Left kidney (tissue), 2 donors: ENCODE data around the gene NTN4. TPM values are rescaled to one million over a fixed set of nuclear protein-coding genes. Genes with fewer than 3 reads are reported as not detected.
A peak's percentile ranks its signal among the peaks of the same experiment; 100 is the strongest.
"Not testable (repeated sequence)": the region's sequence is repeated elsewhere in the genome, so short reads cannot be mapped to it uniquely, and the experiment has no call there.

Experiments used
- DNase-seq: peaks from one replicate; pipeline ENCODE4 v3.0.0-alpha.2; 2013
- polyA plus RNA-seq: library from polyadenylated mRNA; unstranded; fragments of 120-200 nt; gene quantifications from one replicate; pipeline ENCODE4 v1.2.1, GENCODE V29; 2013; ENCODE audit not compliant: insufficient read length

The NTN4 gene
- polyA plus RNA-seq, 1 donor = 99.8 TPM

- no peak for DNase-seq
Measured at GRCh38 chr12:95759039-95759438, 31.5 kb downstream of the NTN4 start.

GRCh38 chr12:95756362-95756761 is 34.2 kb downstream of the NTN4 start:
- DNase-seq = no peak

DNA sequence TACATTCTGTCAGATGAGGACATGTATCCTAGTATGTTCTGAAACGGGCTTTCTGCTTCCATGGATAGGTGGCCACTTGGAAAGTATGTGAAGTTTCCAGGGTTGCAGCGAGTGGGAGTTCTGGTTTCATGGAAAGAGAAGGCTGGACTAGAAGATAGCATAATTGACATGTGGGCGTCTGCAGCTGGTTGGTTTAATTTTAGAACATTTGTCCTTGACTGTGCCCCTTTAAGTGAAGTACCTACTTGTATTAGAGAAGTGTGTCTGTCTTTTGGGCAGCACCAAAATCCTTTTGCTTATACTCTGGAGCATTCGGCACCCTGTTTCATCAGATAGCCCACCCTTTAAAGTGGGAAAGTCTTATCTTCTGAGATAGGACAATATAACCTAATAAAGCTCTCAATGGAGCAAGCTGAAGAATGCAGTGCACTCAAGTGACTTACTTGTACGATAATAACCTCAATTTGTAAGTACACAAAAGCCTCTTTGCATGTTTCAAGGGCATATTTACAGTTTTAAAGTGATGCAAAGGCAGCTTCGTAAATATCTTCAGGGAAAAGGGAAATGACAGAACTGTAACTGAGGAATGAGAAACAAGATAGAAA is 35.2 kb downstream of the NTN4 start:
- DNase-seq = no peak

DNA sequence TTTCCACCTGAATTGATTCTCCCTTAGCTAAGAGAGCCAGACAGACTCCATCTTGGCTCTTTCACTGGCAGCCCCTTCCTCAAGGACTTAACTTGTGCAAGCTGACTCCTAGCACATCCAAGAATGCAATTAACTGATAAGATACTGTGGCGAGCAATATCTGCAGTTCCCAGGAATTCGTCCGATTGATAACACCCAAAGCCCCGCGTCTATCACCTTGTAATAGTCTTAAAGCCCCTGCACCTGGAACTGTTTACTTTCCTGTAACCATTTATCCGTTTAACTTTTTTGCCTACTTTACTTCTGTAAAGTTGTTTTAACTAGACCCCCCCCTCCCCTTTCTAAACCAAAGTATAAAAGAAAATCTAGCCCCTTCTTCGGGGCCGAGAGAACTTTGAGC is 44.5 kb downstream of the NTN4 start:
- DNase-seq = not testable (repeated sequence)

DNA sequence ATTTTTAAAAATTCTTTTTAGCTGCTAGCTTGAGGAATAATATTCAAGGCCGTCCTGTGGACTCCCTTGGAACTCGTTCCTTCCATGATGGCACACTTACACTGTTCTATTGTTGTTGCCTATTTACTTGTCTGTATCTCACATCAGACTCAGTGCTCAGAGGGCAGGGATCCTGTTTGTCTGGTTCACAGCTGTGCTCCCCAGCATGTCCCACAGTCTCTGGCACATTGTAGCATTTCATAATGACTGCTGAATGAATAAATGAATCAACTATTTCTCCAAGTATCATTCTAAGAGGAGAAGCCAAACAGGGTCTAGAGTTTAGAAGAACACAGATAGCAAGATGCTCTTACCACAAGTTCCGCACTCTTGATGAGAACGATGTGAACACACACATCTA is 48.0 kb downstream of the NTN4 start:
- DNase-seq = no peak

- DNase-seq = no peak
Measured at GRCh38 chr12:95741635-95742034, 48.9 kb downstream of the NTN4 start.

DNA sequence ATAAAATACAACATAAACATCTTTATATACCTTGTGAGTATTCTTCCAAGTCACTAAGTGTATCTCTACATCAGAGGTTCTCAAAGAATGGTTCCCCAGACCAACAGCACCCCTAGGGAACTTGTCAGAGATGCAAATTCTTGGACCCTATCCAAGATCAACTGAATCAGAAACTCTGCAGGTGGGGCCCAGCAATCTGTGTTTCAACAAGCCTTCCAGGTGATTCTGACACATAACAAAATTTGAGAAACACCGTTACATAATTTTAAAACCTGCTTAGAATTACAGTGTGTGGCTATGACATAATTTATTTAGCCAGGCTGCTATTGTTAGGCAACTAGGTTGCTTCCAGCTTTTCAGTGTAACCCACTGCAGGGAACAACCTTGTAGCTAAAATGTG is 49.8 kb downstream of the NTN4 start:
- no peak for DNase-seq

DNA sequence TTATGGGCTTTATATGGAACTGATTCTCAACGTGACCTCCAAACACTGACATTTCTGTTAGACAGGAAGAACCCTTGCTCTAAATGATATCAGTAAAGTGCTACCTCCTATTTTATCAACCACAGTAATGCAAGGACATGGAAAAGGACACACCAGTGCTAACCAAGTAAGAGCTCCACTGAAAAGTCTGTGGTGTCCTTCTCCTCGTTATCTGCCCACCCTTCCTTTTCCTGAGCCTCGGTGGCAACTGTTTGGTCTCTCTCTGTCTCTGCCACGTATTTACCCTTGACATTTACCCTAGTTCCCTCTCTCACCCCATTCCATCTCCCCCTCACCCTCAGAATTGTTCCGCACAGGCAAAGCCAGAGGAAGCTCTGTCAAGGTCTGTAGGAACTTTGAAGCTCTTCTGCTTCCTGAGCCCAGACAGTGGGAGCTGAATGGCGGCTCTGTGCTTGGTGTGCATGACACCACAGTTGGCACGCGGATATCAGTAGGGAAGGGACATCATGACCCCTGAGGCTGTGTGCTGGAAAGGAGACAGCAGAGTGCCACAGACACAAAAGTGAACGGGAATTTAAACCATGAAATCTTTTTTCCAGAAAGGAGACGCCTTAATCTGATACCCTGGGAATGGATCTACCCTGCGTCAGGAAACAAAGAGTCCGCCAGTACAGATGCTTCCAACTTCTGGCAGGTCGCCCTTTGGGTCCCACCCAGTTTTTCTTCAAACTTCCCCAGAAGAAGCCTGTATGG is 50.8 kb downstream of the NTN4 start:
- DNase-seq = no peak

GRCh38 chr12:95738024-95738611 is 52.4 kb downstream of the NTN4 start:
- DNase-seq = no peak

DNA sequence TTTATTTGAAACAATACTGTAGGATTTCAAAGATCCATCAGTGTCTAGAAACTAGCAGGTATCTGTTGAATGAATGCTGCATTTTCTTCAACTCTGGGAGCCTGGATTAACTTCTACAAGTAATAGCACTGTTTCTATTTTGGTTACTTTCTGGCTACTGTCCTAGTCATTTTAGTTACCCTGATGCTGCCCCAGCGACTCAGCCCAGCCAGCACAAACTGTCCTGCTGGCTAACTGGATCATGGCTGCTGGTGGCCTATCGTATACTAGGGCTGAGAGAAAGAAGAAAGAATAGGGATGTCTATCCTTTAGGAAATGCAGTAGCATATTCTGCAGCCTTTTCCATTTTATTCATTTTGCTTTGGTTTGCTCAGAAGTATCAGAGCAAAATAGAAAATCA is 53.9 kb downstream of the NTN4 start:
- DNase-seq = no peak

DNA sequence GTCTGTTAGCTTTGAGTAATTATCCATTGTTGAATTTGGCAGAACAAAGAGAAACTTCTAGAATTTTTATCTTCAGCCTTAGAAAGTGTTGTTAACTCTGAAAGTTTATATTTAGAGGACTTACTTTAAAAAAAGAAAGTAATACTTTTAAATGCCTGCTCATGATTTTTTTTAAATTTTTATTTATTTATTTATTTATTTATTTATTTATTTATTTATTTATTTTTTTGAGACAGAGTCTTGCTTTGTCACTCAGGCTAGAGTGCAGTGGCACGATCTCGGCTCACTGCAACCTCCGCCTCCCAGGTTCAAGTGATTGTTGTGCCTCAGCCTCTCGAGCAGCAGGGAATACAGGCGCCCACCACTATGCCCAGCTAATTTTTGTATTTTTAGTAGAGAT is 54.8 kb downstream of the NTN4 start:
- not testable (repeated sequence) for DNase-seq

DNA sequence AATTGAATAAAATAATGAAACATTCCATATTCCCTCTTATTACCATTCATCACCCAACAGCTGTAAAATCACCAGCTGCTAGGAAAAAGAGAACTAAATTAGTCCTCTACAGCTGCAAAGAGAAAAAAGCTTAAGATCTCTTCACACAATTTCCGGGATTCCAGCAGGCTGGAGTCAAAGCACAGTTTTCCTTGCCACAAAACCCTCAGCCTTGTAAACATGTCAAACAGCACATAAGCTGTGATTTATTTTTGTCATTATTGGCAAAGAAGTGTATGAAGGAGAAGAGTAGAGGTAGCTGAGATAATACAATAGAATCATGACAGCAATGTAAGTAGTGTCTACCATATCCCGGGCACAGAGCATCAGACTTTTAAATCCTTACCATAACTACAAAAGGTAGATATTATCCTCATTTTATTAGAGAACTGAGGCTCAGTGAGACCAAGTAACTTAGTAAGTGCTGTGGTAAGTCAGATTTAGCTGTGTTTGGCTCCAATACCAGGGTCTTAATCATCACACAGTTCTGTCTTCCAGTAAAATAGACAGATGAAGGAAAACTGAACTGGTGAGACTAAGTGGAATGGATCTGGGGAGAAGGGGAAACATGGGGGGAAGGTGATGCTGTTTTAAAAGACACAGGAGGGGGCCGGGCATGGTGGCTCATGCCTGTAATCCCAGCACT is 57.3 kb downstream of the NTN4 start:
- DNase-seq = peak; percentile 34

- DNase-seq = no peak
Measured at GRCh38 chr12:95731519-95731958, 59.0 kb downstream of the NTN4 start.

GRCh38 chr12:95730457-95730856 is 60.1 kb downstream of the NTN4 start:
- no peak for DNase-seq

DNA sequence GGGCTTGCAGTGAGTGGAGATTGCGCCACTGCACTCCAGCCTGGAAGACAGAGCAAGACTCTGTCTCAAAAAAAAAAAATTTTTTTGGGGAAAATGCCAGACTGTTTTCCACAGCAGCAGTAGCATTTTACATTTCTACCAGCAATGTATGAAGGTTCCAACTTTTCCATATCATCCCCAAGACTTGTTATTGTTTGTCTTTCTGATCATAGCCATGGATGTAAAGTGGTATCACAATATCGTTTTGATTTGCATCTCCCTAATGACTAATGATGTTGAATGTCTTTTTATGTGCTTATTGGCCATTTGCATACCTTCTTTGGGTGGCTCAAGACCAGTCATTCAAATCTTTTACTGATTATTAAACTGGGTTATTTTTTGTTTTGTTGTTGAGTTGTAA is 63.7 kb downstream of the NTN4 start:
- no peak for DNase-seq

GRCh38 chr12:95724767-95725166 is 65.8 kb downstream of the NTN4 start:
- DNase-seq = no peak

DNA sequence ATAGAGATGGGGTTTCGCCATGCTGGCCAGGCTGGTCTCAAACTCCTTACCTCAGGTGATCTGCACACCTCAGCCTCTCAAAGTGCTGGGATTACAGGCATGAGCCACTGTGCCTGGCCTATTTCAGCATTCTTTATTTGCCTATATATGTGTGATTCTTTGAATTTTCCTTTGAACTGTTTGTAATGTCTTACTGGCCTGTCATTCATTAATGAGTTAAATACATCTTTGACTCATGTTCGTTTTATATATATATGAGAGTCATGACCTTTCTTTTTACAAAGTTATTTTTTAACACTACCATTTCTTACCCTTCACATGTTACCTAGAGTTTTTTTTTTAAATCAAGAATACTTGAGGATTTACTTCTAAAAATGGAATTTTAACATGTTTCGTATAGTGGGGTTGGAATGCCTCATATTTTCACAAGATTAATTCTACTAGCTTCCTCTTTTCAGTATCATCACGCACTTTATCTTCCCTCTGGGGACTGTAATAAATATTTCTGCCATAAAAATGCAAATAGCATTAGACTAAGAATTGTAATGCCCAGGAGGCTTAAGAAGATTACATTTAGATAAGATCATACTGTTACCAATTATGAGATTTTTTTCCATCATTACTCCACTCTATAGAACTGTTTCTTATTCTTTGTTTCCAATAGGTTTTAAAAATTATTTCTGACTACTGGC is 66.7 kb downstream of the NTN4 start:
- DNase-seq = no peak

DNA sequence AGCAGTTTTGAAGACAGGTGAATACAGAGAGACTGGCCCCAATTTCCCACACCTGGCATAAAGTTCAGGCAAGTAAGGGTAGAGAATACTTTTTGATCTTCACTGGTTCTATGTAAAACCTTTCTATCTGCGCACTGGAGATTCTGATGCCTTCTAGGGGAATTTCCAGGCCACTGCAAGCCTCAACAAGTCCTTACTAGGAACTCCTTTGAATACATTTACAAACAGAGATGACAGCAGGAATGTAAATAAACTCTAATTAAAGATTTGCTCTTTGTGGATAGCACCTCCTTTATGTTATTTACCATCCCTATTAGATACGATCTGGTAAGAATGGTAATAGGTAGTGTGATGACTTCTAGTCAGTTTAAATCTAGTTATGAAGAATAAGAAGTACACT is 69.2 kb downstream of the NTN4 start:
- no peak for DNase-seq

- DNase-seq = no peak
Measured at GRCh38 chr12:95720146-95720545, 70.4 kb downstream of the NTN4 start.

DNA sequence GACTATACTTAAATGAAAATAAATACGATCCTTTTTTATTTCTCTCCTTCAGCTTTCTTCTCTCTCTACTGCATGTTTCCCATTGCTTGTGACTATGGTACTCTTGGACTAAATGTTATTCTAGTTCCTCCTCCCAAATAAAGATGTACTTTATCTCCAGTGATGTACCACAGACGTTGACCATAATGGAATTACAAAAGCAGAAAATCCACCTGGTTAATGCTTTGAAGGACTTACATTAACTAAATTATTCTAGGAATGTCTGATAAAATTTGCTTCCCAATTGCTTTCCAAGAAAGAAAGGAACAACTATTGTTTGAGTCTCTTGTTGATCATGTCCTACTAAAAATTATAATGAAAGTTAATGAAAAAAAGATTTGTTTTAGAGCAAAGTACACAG is 71.8 kb downstream of the NTN4 start:
- DNase-seq = no peak

DNA sequence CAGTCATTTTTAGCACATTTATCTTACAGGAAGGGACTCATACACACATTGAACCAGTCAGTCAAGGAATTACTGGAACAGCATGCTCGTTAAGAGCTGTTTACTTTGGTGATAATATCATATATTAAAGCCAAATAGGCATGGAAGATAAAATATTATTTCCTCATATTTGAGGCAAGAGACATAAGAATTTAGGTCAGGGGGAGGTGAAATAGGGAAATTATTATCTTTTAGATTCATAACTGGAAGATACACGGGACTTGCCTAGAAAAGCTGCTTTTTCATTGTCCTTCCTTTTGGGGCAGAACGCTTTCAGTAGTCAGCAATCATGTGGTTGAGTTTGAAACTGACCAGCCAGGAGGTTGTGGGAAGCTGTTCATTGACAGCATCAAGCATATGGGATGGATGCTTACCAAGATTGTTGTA is 72.5 kb downstream of the NTN4 start:
- DNase-seq = no peak

DNA sequence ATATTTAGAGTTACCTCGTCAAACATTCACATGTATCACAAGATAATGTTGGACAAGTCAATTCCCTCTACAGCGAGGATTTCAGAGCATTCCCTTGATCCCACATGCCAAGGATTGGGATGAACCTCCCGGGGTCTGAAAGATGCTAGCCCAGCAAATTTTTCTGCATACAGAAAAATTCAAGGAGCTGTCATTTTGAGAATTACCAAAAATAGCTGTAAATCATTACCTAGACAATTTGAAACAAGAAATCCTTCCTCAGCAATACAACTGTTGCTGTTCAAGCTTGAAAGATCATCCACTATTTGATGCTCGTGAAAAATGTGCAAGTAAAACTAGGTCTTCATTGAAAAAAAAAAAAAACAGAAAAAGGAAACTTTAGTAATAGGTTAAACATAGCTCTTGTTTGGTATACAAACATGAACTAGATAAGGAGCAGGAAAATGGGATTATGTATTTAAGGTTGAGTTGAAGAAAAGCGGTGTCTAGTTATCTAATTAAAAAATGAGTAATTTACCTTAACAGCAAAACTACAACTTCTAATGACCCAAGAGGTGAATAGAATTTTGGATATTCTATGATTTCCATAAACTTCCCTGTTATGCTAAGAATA is 73.1 kb downstream of the NTN4 start:
- no peak for DNase-seq
